Activated CD8-positive, alpha-beta memory T cell treated with anti-CD3 and anti-CD28 coated beads for 36 hours (primary cell): Measurements from ENCODE around the gene EFCAB6. TPM values are rescaled to one million over a fixed set of nuclear protein-coding genes. Genes with fewer than 3 reads are reported as not detected.

Experiments used
- CTCF ChIA-PET: fragments of 350-600 bp; sonication (Branson Sonifier 250); formaldehyde crosslinking; loops from one replicate; lab custom pipeline; 2021; ENCODE audit warnings: antibody characterized with exemption; lab: Charles Lee
- POLR2A ChIA-PET: fragments of 350-600 bp; sonication (Branson Sonifier 250); formaldehyde crosslinking; loops from one replicate; lab custom pipeline; 2021; ENCODE audit warnings: antibody characterized with exemption; lab: Charles Lee
- total RNA-seq, 2 experiments: library from RNA; stranded (reverse); gene quantifications; one replicate each; pipeline ENCODE4 v1.2.3, GENCODE V29; 2021

Gene EFCAB6
- total RNA-seq, 2 experiments from 2014 or later, result 0.42 to 0.44 TPM

DNA sequence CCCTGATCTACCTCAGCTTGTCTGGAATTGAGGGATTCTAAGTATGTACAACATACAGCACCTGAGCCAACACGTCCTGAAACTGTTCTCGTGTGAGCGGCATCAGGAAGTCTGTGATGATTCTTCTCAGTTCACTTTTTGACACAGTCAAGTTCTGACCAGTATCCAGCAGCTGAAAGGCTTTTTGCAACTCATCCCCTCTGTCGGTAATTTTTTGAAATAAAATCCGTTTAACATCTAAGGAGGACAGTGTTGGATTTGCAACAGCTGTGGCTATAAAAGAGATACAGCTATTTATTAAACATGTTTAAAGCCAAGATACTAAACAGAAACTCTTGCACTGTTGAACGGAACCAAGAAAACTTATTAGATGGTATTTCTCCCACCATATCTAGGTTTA is 39.3 kb downstream of the EFCAB6 start:
- CTCF ChIA-PET, result interaction anchor here (0.7 kb wide), 1 partner anchor 19 kb away, joined by 3 read pairs; no protein-coding TSS in a partner anchor

DNA sequence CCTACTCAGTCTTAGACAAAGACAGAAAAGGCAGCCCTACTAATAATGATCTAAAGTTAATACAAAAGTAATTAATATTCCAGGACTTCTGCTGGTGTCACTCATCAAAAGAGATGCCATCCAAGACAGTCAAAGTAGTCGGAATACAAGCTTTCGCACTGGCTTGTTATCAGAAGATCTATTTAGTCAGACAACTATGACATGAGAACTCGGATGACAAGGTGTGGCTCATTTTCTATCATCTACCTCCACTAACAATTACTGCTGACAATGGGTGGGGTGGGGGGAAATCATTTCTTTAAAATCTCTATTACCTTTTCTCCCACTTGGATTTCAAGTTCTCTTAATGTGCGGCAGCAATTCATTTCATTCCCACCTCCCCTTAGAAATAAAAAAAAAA is 56.7 kb downstream of the EFCAB6 start:
- ChIA-PET POLR2A (no interaction called here), CTCF (no interaction called here)

More for the DNA sequence above, 39.3 kb downstream of the EFCAB6 start:
- POLR2A ChIA-PET, result no interaction called here

GRCh38 chr22:43755011-43755410 is 57.1 kb downstream of the EFCAB6 start:
- ChIA-PET POLR2A (no interaction called here), CTCF (no interaction called here)

DNA sequence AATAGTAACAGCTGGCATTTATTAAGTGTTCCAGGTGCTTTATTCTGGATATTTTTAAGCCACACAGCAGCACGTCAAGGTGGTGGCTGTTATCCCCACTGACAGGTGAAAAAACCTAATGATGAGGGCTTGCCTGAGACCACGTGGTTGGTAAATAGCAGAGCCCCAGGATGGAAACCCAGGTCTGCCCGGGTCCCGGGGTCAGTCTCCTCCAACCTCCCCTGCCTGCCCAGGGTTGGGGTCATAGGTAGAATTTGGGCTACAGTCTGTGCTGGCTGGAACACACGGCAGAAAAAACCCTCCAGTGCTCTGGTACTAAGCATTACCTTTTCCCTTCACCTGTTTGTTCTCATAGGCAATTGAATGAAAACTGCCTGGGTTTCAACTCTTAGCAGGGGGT is 57.9 kb downstream of the EFCAB6 start:
- CTCF ChIA-PET, result interaction anchor here (0.6 kb wide), 1 partner anchor 19 kb away, joined by 3 read pairs; no protein-coding TSS in a partner anchor
- POLR2A ChIA-PET, result no interaction called here

DNA sequence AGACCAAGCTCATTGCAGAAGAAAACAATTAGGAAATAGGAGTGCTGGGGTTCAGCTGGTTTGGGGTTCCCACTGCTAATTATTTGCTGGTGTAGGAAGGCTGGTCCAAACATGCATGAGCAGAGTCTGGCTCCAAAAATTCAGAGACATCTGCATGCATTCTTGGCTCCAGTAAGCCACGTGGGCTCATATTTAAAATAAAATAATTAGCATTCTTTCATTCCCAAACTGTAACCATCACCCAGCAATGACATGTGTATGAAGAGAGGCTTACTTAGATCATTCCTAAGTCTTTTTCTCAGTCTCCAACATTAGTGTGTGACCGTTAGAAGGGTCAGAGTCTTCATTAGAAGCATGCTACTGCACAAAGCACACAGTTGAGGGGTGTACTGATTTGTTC is 58.4 kb downstream of the EFCAB6 start:
- CTCF ChIA-PET, result interaction anchor here (0.6 kb wide), 1 partner anchor 19 kb away, joined by 3 read pairs; no protein-coding TSS in a partner anchor
- POLR2A ChIA-PET, result no interaction called here

DNA sequence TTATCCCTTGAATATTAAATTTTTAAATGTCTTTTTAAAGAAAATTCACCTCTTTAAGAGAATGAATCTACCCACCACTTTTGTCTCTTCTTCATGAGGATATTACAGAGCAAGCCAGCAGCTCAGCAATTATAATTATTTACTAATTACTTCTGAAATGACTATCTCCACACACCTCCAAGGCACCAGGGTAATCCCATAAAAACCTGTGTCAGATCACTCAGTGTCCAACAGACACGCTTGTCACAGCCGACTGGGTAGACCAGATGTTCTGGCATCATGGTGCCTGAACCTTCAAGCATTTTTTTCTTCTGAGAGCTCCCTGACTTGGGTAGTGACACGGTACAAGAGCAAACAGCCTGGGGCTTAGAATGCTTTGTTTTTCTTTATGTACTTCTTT is 61.4 kb downstream of the EFCAB6 start:
- POLR2A ChIA-PET, result no interaction called here
- CTCF ChIA-PET, result no interaction called here

DNA sequence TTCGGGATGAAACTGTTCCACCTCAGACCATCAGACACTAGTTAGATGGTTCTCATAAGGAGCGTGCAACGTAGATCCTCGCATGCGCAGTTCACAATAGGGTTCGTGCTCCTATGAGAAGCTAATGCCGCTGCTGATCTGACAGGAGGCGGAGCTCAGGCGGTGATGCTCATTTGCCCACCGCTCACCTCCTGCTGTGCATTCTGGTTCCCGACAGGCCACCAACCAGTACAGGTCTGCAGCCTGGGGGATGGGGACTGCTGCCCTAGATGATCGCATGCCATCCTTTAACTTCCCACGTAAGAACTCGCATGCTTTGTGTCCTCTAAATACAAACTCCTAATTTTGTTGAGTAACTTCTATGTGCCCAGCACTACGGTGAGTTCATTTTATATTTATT is 62.6 kb downstream of the EFCAB6 start:
- ChIA-PET POLR2A (no interaction called here), CTCF (no interaction called here)

GRCh38 chr22:43747877-43748276 is 64.2 kb downstream of the EFCAB6 start:
- POLR2A ChIA-PET, result no interaction called here

DNA sequence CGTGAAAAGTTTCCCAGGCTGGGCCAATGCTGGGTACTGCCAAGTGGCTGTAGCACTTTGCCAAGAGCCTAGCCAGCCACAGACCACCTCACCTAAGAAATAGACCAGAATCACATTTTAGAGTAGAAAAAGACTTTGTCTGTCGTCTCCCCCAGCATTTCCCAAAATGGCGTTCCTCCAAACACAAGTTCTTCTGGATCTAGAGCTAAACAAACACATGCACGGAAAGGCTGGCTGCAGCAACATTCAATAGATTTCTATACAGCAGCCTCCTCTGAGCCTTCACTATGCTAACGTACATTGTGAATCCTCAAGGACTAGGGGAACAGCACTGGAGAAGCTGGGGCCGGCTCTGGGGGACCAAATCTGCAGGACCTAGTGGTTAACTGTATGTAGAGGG is 65.0 kb downstream of the EFCAB6 start:
- CTCF ChIA-PET, result no interaction called here
- POLR2A ChIA-PET, result no interaction called here

More at GRCh38 chr22:43747877-43748276, 64.2 kb downstream of the EFCAB6 start:
- CTCF ChIA-PET, result no interaction called here

DNA sequence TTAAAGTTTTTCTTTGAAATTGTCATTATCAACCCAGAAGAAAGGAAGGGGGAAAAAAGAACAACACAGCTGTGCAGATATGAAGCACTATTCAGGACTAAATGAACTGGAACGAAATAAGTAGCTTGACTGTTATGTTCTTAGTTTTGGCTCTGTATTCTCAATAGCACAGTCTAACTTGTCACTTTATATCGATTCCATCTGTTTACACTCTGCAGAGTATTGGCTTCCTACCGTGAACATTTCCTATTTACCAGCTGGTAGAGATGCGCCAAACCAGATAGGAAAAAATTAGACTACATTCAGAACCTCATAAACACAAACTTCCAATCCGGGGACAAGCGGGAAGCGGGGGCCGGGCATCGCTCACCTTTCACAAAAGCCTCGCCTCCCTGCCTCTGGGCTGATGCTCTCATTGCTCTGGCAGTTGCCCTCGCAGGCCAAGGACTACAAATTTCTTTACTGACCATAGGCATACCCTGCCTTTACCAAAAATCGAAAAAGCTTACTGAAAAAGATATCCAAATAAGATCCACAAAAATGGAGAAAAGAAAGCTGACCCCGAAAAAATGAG is 66.2 kb downstream of the EFCAB6 start:
- CTCF ChIA-PET, result no interaction called here

GRCh38 chr22:43745411-43745770 is 66.7 kb downstream of the EFCAB6 start:
- ChIA-PET CTCF (no interaction called here), POLR2A (no interaction called here)

More for the DNA sequence above, 66.2 kb downstream of the EFCAB6 start:
- POLR2A ChIA-PET, result no interaction called here

- POLR2A ChIA-PET, result no interaction called here
- CTCF ChIA-PET, result no interaction called here
Measured at GRCh38 chr22:43744700-43745410, 67.2 kb downstream of the EFCAB6 start.

GRCh38 chr22:43743929-43744643 is 68.0 kb downstream of the EFCAB6 start:
- POLR2A ChIA-PET, result no interaction called here
- CTCF ChIA-PET, result no interaction called here

GRCh38 chr22:43743131-43743530 is 69.0 kb downstream of the EFCAB6 start:
- ChIA-PET CTCF (no interaction called here), POLR2A (no interaction called here)

DNA sequence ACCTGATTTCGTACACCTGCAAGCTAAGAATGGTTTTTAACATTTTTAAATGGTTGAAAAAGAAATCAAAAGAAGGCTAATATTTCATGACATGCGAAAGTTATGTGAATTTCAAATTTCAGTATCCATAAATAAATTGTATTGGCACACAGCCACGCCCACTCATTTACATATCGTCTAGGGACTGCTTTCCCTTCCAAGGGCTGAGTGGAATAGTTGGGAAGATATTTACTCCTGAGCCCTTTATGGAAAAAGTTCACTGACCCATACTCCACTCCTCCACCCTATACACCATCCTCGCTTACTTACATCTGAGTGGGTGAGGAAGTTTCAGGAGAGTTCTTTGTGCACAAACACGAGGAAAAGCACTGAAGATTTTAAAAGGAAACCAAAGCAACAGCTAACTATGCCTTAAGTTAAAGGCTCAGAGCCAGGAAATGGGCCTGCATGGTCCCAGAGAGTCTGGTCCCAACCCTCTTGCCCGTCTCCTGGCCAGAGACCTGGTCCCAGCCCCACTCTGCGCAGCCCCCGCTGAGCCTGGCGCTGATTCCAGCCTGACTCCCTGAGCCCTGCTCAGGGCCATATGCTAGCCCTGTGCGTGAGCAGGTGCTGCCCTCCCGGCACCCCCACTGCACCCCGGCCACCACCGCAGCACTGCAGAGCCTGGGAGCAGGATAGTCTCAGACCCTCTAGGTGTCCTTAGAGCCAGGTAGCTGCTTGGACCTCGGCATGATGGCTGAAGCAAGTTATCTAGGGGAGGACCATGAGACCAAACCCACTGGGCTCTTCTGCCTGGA is 69.8 kb downstream of the EFCAB6 start:
- POLR2A ChIA-PET, result no interaction called here
- CTCF ChIA-PET, result no interaction called here

- ChIA-PET CTCF (no interaction called here), POLR2A (no interaction called here)
Measured at GRCh38 chr22:43740587-43741270, 71.4 kb downstream of the EFCAB6 start.

DNA sequence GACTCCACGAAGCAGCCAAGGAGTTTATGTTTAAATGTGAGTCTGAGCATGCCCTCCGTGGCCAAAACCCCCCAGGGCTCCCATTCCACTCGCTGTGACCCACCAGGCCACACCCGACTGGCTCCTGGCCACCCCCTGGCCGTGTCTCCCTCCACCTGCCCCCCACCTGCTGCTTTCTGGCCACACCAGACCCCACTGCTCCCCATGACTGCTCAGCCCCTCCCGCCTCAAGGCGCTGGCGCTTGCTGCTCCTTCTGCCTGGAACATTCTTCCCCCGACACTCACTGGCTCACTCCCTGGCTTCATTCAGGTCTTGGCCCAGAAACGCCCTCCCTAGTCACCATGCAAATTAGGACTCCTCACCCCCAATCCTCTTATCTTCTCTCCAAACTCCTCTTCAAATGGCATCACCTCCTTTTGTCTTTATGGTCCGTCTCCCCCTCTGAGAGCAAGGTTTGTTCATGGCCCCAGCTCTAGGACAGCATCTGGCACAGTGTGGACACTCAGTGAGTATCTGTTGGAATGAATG is 72.2 kb downstream of the EFCAB6 start:
- CTCF ChIA-PET, result no interaction called here
- POLR2A ChIA-PET, result no interaction called here

DNA sequence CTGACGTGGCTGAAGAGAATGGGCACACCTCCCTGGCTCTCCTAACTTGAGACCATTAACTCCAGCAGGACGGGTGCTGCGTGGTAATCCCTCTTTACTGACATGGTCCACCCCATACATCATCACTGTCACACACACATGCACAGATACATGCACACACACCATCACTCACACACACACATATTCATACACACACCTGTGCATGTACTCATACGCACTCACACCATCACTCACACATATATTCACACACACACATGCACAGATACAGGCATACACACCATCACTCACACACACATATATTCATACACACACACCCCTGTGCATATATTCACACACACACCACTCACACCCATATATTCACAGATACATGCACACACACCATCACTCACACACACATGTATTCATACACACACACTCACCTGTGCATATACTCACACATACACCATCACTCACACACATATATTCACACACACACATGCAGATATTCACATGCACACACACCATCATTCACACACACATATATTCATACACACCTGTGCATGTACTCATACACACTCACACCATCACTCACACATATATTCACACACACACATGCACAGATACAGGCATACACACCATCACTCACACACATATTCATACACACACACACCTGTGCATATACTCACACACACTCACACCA is 74.8 kb downstream of the EFCAB6 start:
- ChIA-PET CTCF (no interaction called here), POLR2A (no interaction called here)

DNA sequence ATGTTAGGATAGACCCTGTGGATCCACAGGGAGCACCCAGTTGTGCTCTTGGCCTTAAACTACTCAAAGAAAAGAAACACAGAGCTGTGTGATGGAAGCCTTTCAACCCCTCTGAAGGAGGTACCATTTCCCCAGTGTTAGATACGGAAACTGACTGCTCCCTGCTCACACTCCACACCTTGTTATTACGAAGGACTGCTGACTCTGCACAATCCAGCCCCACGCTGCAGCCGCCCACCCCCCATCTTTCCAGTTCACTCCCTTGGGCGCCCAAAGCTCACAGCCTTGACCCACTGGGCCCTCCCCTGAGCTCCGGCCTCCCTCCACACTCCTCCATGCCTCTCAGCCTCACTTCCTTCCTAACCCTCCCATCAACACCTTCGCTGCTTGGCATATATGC is 75.5 kb downstream of the EFCAB6 start:
- POLR2A ChIA-PET, result no interaction called here
- CTCF ChIA-PET, result no interaction called here
